NCI-H510A (cell line): ENCODE data around the gene TRAPPC1.

ENCODE experiments used
- DNase-seq: peaks from one replicate; lab custom pipeline; 2025; lab: John Stamatoyannopoulos, UW

Gene TRAPPC1

GRCh38 chr17:7940743-7941142 lies 9.0 kb upstream of the TRAPPC1 start:
- DNase-seq: no peak

- no peak for DNase-seq
Measured at GRCh38 chr17:7940034-7940433, 8.3 kb upstream of the TRAPPC1 start.

- no peak for DNase-seq
Measured at GRCh38 chr17:7935859-7936258, 4.1 kb upstream of the TRAPPC1 start.

GRCh38 chr17:7932949-7933348 lies 1.2 kb upstream of the TRAPPC1 start:
- DNase-seq: no peak

- no peak for DNase-seq
Measured at GRCh38 chr17:7932483-7932891, 741 bp upstream of the TRAPPC1 start.

- DNase-seq: no peak
Measured at GRCh38 chr17:7930841-7931631, 710 bp downstream of the TRAPPC1 start.

GRCh38 chr17:7929158-7930023 lies 2.4 kb downstream of the TRAPPC1 start, which contains the start of gene KCNAB3:
KCNAB3 (minus strand) TSS chr17:7929856; CDS start chr17:7929435, 421 bp downstream.
- no peak for DNase-seq

GRCh38 chr17:7927596-7927995 lies 4.2 kb downstream of the TRAPPC1 start:
- no peak for DNase-seq

- no peak for DNase-seq
Measured at GRCh38 chr17:7922845-7923628, 8.7 kb downstream of the TRAPPC1 start.

- no peak for DNase-seq
Measured at GRCh38 chr17:7922269-7922844, 9.4 kb downstream of the TRAPPC1 start.

- DNase-seq: no peak
Measured at GRCh38 chr17:7916808-7917207, 14.9 kb downstream of the TRAPPC1 start.

- DNase-seq: no peak
Measured at GRCh38 chr17:7916385-7916682, 15.4 kb downstream of the TRAPPC1 start.

GRCh38 chr17:7915611-7916384 lies 15.9 kb downstream of the TRAPPC1 start, which contains the start of gene RNF227:
RNF227 (minus strand) TSS chr17:7916289; CDS start chr17:7916195, 94 bp downstream.
- peak; percentile 95 for DNase-seq

GRCh38 chr17:7915179-7915610 lies 16.6 kb downstream of the TRAPPC1 start:
- DNase-seq: no peak

GRCh38 chr17:7912927-7913524 lies 18.7 kb downstream of the TRAPPC1 start:
- no peak for DNase-seq

GRCh38 chr17:7911116-7911515 lies 20.6 kb downstream of the TRAPPC1 start:
- DNase-seq: no peak

GRCh38 chr17:7910711-7911110 lies 21.0 kb downstream of the TRAPPC1 start:
- no peak for DNase-seq

- DNase-seq: no peak
Measured at GRCh38 chr17:7910281-7910680, 21.5 kb downstream of the TRAPPC1 start.

GRCh38 chr17:7909089-7909488 lies 22.7 kb downstream of the TRAPPC1 start:
- no peak for DNase-seq
